ENCODE data around the gene CYTH3. TPM values are rescaled to one million over a fixed set of nuclear protein-coding genes. Genes with fewer than 3 reads are reported as not detected.

Gene CYTH3
- total and polyA plus RNA-seq, 2 of the 8 experiments (the other 6 are each of a cell fraction or from before 2014, with no cell fraction given): 10.3 to 11.9 TPM

GRCh38 chr7:6117533-6117932 is 154.9 kb downstream of the CYTH3 start:
- H3K79me2 ChIP-seq (ENCODE audit: control insufficient read depth in 1 of 2, insufficient read depth in 2 of 2, low read length in 2 of 2): peaks cover 0 to 11% of the 10 kb centered on the region in 2 experiments; a peak in 2 of 4 replicates
- WGBS, 2 experiments (ENCODE audit: extremely low coverage in 1 of 2, insufficient coverage in 1 of 2, insufficient read length in 1 of 2, insufficient replicate concordance in 2 of 2, low coverage in 1 of 2, low lambda C conversion rate in 2 of 2, missing lambda C conversion rate in 1 of 2): 90% methylated on average over 2 of the region's 2 CpGs; no CpG with 5 or more reads in 1 of the 2 experiments
- no peak for FAIRE-seq
- no peak for TF ChIP-seq KDM5A (IDR thresholded peaks at IDR 0.05; ENCODE audit: low read length)
- no peak for TF ChIP-seq HDAC2 (IDR thresholded peaks at IDR 0.05; ENCODE audit: borderline replicate concordance in 1 of 2, low read depth in 2 of 2, low read length in 2 of 2)
- TF ChIP-seq EP300 (IDR thresholded peaks at IDR 0.05; ENCODE audit: borderline replicate concordance in 1 of 2, low read depth in 2 of 2, low read length in 2 of 2): no peak
- TF ChIP-seq FOSL1 (IDR thresholded peaks at IDR 0.05; ENCODE audit: insufficient read depth, low read depth, low read length): no peak
- TF ChIP-seq CBX5 (IDR thresholded peaks at IDR 0.05; ENCODE audit: low read depth, low read length): no peak
- TF ChIP-seq RFX5 (IDR thresholded peaks at IDR 0.05; ENCODE audit: borderline replicate concordance, low read depth, low read length): no peak
- TF ChIP-seq CREB1 (IDR thresholded peaks at IDR 0.05): no peak
- no peak for TF ChIP-seq CTCF (IDR thresholded peaks at IDR 0.05; ENCODE audit: control extremely low read depth in 1 of 3, insufficient read depth in 1 of 3, low read depth in 1 of 3, low read length in 3 of 3)
- no peak for TF ChIP-seq SIN3A (conservative IDR thresholded peaks at IDR 0.05 in 1 of 2, IDR thresholded peaks at IDR 0.05 in 1 of 2; ENCODE audit: low read depth in 1 of 2, low read length in 2 of 2)
- TF ChIP-seq NANOG (IDR thresholded peaks at IDR 0.05; ENCODE audit: insufficient read depth, low read depth, low read length, poor library complexity, severe bottlenecking): no peak
- no peak for TF ChIP-seq CHD2 (IDR thresholded peaks at IDR 0.05; ENCODE audit: low read length)

More at GRCh38 chr7:6117533-6117932, 154.9 kb downstream of the CYTH3 start:
- H3K9ac ChIP-seq (replicated peaks in 1 of 4; ENCODE audit: extremely low read depth in 1 of 4, low read depth in 3 of 4, low read length in 3 of 4): no peak overlapping the region
- H3K4ac ChIP-seq (replicated peaks; ENCODE audit: insufficient read length, low read depth, low read length): no peak overlapping the region
- no peak overlapping the region for H2AFZ ChIP-seq (ENCODE audit: low read length)
- H3K56ac ChIP-seq (replicated peaks; ENCODE audit: insufficient read length, low read depth, low read length): no peak overlapping the region
- no peak overlapping the region for H2BK20ac ChIP-seq (ENCODE audit: low read length)
- no peak overlapping the region for H2BK120ac ChIP-seq (replicated peaks; ENCODE audit: low read depth, low read length)
- H4K20me1 ChIP-seq (replicated peaks in 1 of 2; ENCODE audit: control insufficient read depth in 1 of 2, insufficient read depth in 2 of 2, low read length in 2 of 2): no peaks in the 10 kb centered on the region
- H3K23ac ChIP-seq (ENCODE audit: insufficient read length): no peak overlapping the region
- H4K91ac ChIP-seq (replicated peaks; ENCODE audit: insufficient read length, low read length): no peak overlapping the region
- CTCF ChIA-PET (ENCODE audit: partially characterized antibody): no interaction called here
- no peak overlapping the region for H3K14ac ChIP-seq (ENCODE audit: insufficient read length)
- no peak overlapping the region for H4K5ac ChIP-seq (ENCODE audit: insufficient read length, low read depth, low read length)
- no peak overlapping the region for H3K4me2 ChIP-seq (ENCODE audit: insufficient read depth in 1 of 2, low read depth in 2 of 2, low read length in 2 of 2)
- H3K4me1 ChIP-seq (replicated peaks in 1 of 4; ENCODE audit: control insufficient read depth in 3 of 4, insufficient read depth in 4 of 4, low read length in 3 of 4): no peaks in the 10 kb centered on the region
- no peak overlapping the region for H3K18ac ChIP-seq (ENCODE audit: extremely low read depth, low read length)
- H2BK12ac ChIP-seq (ENCODE audit: low read depth, low read length): no peak overlapping the region
- no peak overlapping the region for H3K27ac ChIP-seq (ENCODE audit: low read depth, low read length)
- H3K27me3 ChIP-seq (replicated peaks in 1 of 4; ENCODE audit: control insufficient read depth in 3 of 4, extremely low read depth in 1 of 4, insufficient read depth in 3 of 4, low read length in 3 of 4): no peaks in the 10 kb centered on the region
- H3K36me3 ChIP-seq (ENCODE audit: control insufficient read depth in 2 of 4, insufficient read depth in 4 of 4, low read length in 3 of 4): peaks cover 7 to 58% (median 40%) of the 10 kb centered on the region in 4 experiments
- peaks cover 0 to 2% of the 10 kb centered on the region in 2 experiments; a peak in 1 of 4 replicates for H3K9me3 ChIP-seq (ENCODE audit: insufficient read depth in 2 of 2, low read depth in 1 of 2, low read length in 1 of 2)
- POLR2A ChIA-PET (ENCODE audit: partially characterized antibody): no interaction called here
- no peak overlapping the region for H3K4me3 ChIP-seq (ENCODE audit: extremely low read depth in 1 of 4, insufficient read depth in 2 of 4, low read depth in 3 of 4, low read length in 4 of 4)
- no peak for DNase-seq (ENCODE audit: low read depth in 1 of 2, low spot score in 2 of 2)
- H2BK5ac ChIP-seq (ENCODE audit: low read depth, low read length): no peak overlapping the region
- H3K23me2 ChIP-seq (ENCODE audit: low read depth, low read length): no peaks in the 10 kb centered on the region
- H3K79me1 ChIP-seq (ENCODE audit: low read depth, low read length): no peaks in the 10 kb centered on the region
- no peak overlapping the region for H4K8ac ChIP-seq (ENCODE audit: extremely low read depth, insufficient read depth, low read length)
- H2BK15ac ChIP-seq (ENCODE audit: low read length): no peak overlapping the region
- no peak overlapping the region for H2AK5ac ChIP-seq (ENCODE audit: low read depth, low read length)

Data from H1 (cell line).